A673 (cell line): ENCODE results near the gene GNG12.

Experiments
- CTCF ChIP-seq: fragments of 300-800, 200-600 bp; sonication (generic); conservative IDR thresholded peaks from 2 replicates; pipeline ENCODE4 v1.5.1; 2017; ENCODE audit warnings: low read depth, mild to moderate bottlenecking, antibody characterized with exemption, low read length, moderate library complexity, mixed read lengths
- EZH2 ChIP-seq: fragments of 200-600 bp; sonication (generic); IDR thresholded peaks from 2 replicates; pipeline ENCODE4 v1.6.1; 2017; ENCODE audit warnings: borderline replicate concordance, low read depth, mild to moderate bottlenecking, mixed read lengths, antibody characterized with exemption, low read length; ENCODE audit not compliant: poor library complexity, severe bottlenecking

GRCh38 chr1:67879485-67879884, 46.2 kb upstream of the GNG12 start:
- TF ChIP-seq CTCF, result no peak
- no peak for TF ChIP-seq EZH2
